ENCODE data around the gene NRCAM. TPM values are rescaled to one million over a fixed set of nuclear protein-coding genes. Genes with fewer than 3 reads are reported as not detected.
A peak's percentile ranks its signal among the peaks of the same experiment; 100 is the strongest.

NRCAM gene
- total RNA-seq, 1 donor from 2014 or later = not detected

GRCh38 chr7:108136191-108136688 is 320.0 kb downstream of the NRCAM start:
- Mint-ChIP-seq H3K27me3 (peaks cover 10% of the 10 kb centered on the region), H3K27ac (peak overlapping the region; percentile 93), H3K9me3 (peaks cover 9% of the 10 kb centered on the region), H3K4me3 (peak overlapping the region; percentile 66), H3K36me3 (ENCODE audit: low read depth) (peaks cover 3% of the 10 kb centered on the region), H3K4me1 (peaks cover 25% of the 10 kb centered on the region)
- no peak for DNase-seq
- intact Hi-C loops (cut with micrococcal nuclease) = loop anchor here (5.0 kb wide), 2 partner anchors 244 to 319 kb away; partner anchors contain the start of gene DLD

DNA sequence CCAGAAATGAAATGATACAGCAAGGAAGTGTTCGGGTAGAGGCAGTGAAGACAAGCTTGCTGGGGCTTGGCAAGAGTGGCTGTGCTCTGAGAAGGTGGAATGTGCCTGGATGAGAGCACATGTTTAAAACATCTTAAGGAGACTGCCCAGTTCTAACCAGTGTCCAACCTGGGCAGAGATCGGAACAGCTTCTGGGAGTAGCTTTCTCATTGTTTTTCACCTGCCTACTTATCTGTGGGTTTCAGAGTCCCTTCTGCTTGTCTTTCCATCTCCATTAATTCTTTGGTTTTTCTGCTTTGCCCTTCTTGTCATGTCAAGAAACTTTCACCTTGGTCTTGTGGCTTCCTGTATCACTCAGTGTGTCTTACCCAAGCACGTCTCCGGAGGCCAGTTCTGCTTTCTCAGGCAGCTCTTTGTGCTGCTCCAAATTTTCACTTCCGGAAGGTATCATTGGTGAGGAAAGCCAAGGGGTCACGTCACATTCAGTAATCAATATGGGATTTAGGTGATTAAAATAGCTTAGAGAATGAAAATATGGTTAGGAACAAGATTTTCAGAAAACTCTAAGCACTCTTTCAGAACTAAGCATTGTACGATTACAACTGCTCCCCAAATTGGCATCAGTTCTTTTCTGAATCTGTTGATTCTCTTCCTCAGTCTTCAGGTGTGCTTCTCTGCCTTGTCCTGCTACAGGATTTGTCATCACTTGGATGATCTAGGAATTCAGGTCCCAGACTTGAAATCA is 320.6 kb downstream of the NRCAM start:
- peaks cover 3% of the 10 kb centered on the region for H3K36me3 Mint-ChIP-seq (ENCODE audit: low read depth)
- peak overlapping the region; percentile 93 for H3K27ac Mint-ChIP-seq
- H3K9me3 Mint-ChIP-seq = peaks cover 9% of the 10 kb centered on the region
- H3K27me3 Mint-ChIP-seq = peaks cover 14% of the 10 kb centered on the region
- peak overlapping the region; percentile 66 for H3K4me3 Mint-ChIP-seq
- intact Hi-C loops (cut with micrococcal nuclease) = loop anchor here (5.0 kb wide), 2 partner anchors 243 to 318 kb away; partner anchors contain the start of gene DLD
- peaks cover 25% of the 10 kb centered on the region for H3K4me1 Mint-ChIP-seq
- DNase-seq = peak; percentile 82

- Mint-ChIP-seq H3K4me1 (peaks cover 25% of the 10 kb centered on the region), H3K9me3 (peaks cover 9% of the 10 kb centered on the region), H3K27ac (no peak overlapping the region), H3K36me3 (ENCODE audit: low read depth) (peaks cover 3% of the 10 kb centered on the region), H3K4me3 (no peak overlapping the region), H3K27me3 (peaks cover 14% of the 10 kb centered on the region)
- intact Hi-C loops (cut with micrococcal nuclease) = no loop called here
- no peak for DNase-seq
Measured at GRCh38 chr7:108134486-108134885, 321.8 kb downstream of the NRCAM start.

- Mint-ChIP-seq H3K36me3 (ENCODE audit: low read depth) (peaks cover 3% of the 10 kb centered on the region), H3K27me3 (peaks cover 13% of the 10 kb centered on the region), H3K9me3 (peaks cover 8% of the 10 kb centered on the region), H3K27ac (no peak overlapping the region), H3K4me3 (no peak overlapping the region), H3K4me1 (peaks cover 20% of the 10 kb centered on the region)
- intact Hi-C loops (cut with micrococcal nuclease) = no loop called here
- no peak for DNase-seq
Measured at GRCh38 chr7:108132551-108133265, 323.5 kb downstream of the NRCAM start.

DNA sequence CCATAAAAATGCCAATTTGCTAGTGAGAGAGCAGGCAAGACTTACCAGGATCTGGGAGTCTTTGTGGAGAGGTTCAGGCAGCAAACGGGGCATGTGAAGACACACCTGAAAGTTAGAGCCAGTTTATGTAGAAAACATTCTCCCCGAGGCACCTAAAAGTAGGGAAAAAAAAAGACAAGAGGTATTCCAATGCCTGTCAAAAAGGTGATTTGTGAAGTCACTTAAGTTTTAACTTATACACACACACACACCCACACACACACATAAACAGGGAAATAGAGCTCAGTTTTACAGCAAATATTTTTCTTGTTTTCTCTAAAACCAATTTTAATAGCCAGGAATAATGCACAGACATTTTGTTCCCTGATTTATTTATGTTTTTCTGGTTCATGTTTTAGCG is 326.0 kb downstream of the NRCAM start, which contains the start of gene LAMB4:
TSS of gene LAMB4 (minus strand) at position 101 of the 400 bp plus-strand sequence. CDS start 7,197 bp downstream, outside the sequence.
- Mint-ChIP-seq H3K36me3 (ENCODE audit: low read depth) (no peaks in the 10 kb centered on the region), H3K4me1 (peaks cover 5% of the 10 kb centered on the region), H3K9me3 (no peaks in the 10 kb centered on the region), H3K27me3 (peaks cover 13% of the 10 kb centered on the region), H3K27ac (no peak within 1 kb of the TSS), H3K4me3 (no peak within 1 kb of the TSS)
- no peak for DNase-seq
- intact Hi-C loops (cut with micrococcal nuclease) = no loop called here

GRCh38 chr7:108129018-108129965 is 326.9 kb downstream of the NRCAM start:
- Mint-ChIP-seq H3K27ac (no peak overlapping the region), H3K4me1 (no peaks in the 10 kb centered on the region), H3K27me3 (peaks cover 15% of the 10 kb centered on the region), H3K9me3 (no peaks in the 10 kb centered on the region), H3K4me3 (no peak overlapping the region), H3K36me3 (ENCODE audit: low read depth) (no peaks in the 10 kb centered on the region)
- DNase-seq = no peak
- intact Hi-C loops (cut with micrococcal nuclease) = no loop called here

DNA sequence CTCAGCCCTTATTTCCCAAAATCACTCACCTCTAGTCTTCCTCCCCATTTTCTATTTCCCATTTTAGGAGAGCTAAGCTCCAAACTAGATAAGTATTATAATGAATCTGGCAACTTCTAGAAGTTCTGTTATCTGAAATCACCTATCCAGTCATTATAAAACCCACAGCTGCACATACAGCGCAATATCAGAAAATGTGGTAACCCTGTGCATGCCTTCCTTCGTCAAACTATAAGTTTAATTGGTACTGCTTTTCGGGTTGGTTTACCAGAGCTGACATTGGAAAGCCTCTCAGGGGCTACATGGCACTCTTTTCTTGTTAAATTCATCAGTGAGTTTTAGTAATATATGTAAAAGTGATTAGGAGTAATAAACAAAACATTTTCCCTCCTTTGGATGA is 327.7 kb downstream of the NRCAM start:
- H3K36me3 Mint-ChIP-seq (ENCODE audit: low read depth) = no peaks in the 10 kb centered on the region
- intact Hi-C loops (cut with micrococcal nuclease) = no loop called here
- H3K9me3 Mint-ChIP-seq = no peaks in the 10 kb centered on the region
- H3K27me3 Mint-ChIP-seq = peaks cover 15% of the 10 kb centered on the region
- no peak overlapping the region for H3K4me3 Mint-ChIP-seq
- H3K27ac Mint-ChIP-seq = no peak overlapping the region
- no peaks in the 10 kb centered on the region for H3K4me1 Mint-ChIP-seq
- DNase-seq = no peak

DNA sequence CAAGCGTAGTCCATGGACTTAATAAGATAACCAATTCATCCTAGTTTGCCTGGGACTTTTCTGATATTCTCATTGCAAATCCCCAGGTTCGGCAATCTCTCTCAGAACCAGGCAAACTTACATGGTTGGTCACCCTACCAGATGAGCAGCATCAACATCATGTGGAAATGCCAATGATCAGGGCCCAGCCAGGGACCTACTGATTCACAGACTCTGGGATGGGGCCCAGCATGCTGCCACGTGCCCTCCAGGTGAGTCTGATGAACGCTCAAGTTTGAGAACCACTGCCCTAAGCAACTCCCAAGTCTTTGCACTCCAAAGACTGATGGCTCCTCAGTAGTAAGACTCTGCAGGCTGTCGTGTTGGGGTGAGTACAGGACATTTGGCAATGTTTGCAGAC is 328.8 kb downstream of the NRCAM start:
- no peaks in the 10 kb centered on the region for H3K9me3 Mint-ChIP-seq
- no peak overlapping the region for H3K4me3 Mint-ChIP-seq
- H3K4me1 Mint-ChIP-seq = no peaks in the 10 kb centered on the region
- H3K27me3 Mint-ChIP-seq = peaks cover 13% of the 10 kb centered on the region
- H3K27ac Mint-ChIP-seq = peak overlapping the region; percentile 17
- intact Hi-C loops (cut with micrococcal nuclease) = no loop called here
- no peaks in the 10 kb centered on the region for H3K36me3 Mint-ChIP-seq (ENCODE audit: low read depth)
- DNase-seq = no peak

GRCh38 chr7:108124820-108125219 is 331.4 kb downstream of the NRCAM start:
- DNase-seq = no peak
- H3K27ac Mint-ChIP-seq = no peak overlapping the region
- H3K36me3 Mint-ChIP-seq (ENCODE audit: low read depth) = no peaks in the 10 kb centered on the region
- H3K9me3 Mint-ChIP-seq = no peaks in the 10 kb centered on the region
- intact Hi-C loops (cut with micrococcal nuclease) = no loop called here
- H3K4me1 Mint-ChIP-seq = no peaks in the 10 kb centered on the region
- peaks cover 10% of the 10 kb centered on the region for H3K27me3 Mint-ChIP-seq
- H3K4me3 Mint-ChIP-seq = no peak overlapping the region

GRCh38 chr7:108122181-108122580 is 334.1 kb downstream of the NRCAM start:
- Mint-ChIP-seq H3K4me1 (peaks cover 4% of the 10 kb centered on the region), H3K36me3 (ENCODE audit: low read depth) (no peaks in the 10 kb centered on the region), H3K27me3 (peaks cover 8% of the 10 kb centered on the region), H3K9me3 (no peaks in the 10 kb centered on the region), H3K27ac (no peak overlapping the region), H3K4me3 (no peak overlapping the region)
- intact Hi-C loops (cut with micrococcal nuclease) = no loop called here
- DNase-seq = no peak

DNA sequence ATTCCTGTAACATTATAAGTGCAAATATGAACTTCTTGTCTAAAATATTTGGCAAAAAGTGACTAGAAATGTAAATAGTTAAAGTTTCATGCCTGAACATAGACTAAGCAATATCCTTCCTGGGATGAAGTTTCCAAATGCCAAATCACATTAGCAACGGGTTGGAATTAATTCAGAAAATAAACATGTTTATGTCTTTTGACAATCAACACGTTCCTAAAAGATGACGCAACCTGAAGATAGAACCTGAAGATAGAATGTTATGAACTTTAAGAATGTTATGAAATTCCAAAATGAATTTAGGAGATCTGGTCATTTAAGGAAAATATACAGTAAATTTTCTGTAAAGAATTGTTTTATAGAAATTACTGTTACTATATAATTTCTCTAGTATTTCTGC is 335.3 kb downstream of the NRCAM start:
- no peaks in the 10 kb centered on the region for H3K9me3 Mint-ChIP-seq
- peaks cover 8% of the 10 kb centered on the region for H3K27me3 Mint-ChIP-seq
- H3K27ac Mint-ChIP-seq = no peak overlapping the region
- DNase-seq = no peak
- H3K36me3 Mint-ChIP-seq (ENCODE audit: low read depth) = no peaks in the 10 kb centered on the region
- intact Hi-C loops (cut with micrococcal nuclease) = no loop called here
- peaks cover 4% of the 10 kb centered on the region for H3K4me1 Mint-ChIP-seq
- no peak overlapping the region for H3K4me3 Mint-ChIP-seq

GRCh38 chr7:108120196-108120595 is 336.0 kb downstream of the NRCAM start:
- no peaks in the 10 kb centered on the region for H3K9me3 Mint-ChIP-seq
- H3K36me3 Mint-ChIP-seq (ENCODE audit: low read depth) = no peaks in the 10 kb centered on the region
- H3K27ac Mint-ChIP-seq = no peak overlapping the region
- H3K4me3 Mint-ChIP-seq = no peak overlapping the region
- H3K4me1 Mint-ChIP-seq = peaks cover 4% of the 10 kb centered on the region
- H3K27me3 Mint-ChIP-seq = peaks cover 8% of the 10 kb centered on the region
- DNase-seq = no peak
- intact Hi-C loops (cut with micrococcal nuclease) = no loop called here

DNA sequence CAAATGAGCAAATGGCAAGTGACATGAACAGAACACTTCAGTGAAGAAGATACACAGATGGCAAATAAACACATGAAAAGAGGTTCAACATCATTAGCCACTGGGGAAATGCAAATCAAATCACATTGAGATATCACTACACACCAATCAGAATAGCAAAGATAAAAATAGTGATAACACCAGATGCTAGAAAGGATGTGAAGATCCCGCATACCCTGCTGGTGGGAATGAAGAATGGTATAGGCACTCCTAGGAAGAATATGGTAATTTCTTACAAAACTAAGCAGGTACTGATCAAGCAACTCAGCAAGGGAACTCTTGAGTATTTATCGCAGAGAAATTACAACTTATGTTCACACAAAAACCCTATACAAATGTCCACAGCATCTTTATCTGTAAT is 337.3 kb downstream of the NRCAM start:
- DNase-seq = no peak
- Mint-ChIP-seq H3K4me3 (no peak overlapping the region), H3K9me3 (no peaks in the 10 kb centered on the region), H3K4me1 (peaks cover 4% of the 10 kb centered on the region), H3K36me3 (ENCODE audit: low read depth) (no peaks in the 10 kb centered on the region), H3K27me3 (peaks cover 6% of the 10 kb centered on the region), H3K27ac (no peak overlapping the region)
- intact Hi-C loops (cut with micrococcal nuclease) = no loop called here

All from activated CD4-positive, alpha-beta T cell treated with anti-CD3 and anti-CD28 coated beads, Interleukin-2, amount 10 ng/mL, durations not matched to agents 24 days and 14 days (primary cell).